ENCODE measurements around the gene CFAP100.

CFAP100 gene

DNA sequence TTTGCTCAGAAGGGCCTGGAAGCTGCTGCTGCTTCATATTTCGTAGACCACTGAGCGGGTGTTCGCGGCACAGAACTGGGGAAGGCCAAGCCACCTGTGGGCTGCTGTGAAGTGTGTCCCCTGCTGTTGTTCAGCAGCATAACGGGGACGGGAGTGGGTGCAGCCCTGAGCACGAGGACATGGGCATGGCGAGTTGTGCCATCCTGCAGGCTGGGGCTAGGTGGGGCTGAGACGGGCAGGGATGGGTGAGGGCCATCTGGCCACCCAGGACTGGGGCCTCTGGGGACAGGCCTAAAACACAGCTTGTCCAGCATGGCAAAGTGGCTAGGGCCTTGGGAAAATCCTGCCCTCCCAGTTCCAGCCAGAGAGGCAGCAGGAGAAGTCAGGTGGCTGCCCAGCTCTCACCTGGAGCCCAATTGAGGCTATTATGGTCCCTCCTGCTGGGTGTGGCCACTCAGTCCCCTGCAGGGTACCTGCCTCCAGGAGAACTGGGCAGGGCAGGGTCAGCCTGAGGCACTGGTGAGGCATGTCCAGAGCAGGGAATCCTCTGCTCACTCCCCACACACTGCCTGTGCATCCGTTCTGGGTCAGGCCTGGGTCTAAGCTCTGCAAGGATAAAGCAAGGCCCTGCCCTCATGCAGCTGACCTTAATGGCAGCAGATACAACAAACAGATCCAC is 29.5 kb downstream of the CFAP100 start:
- DNase-seq = no peak

DNA sequence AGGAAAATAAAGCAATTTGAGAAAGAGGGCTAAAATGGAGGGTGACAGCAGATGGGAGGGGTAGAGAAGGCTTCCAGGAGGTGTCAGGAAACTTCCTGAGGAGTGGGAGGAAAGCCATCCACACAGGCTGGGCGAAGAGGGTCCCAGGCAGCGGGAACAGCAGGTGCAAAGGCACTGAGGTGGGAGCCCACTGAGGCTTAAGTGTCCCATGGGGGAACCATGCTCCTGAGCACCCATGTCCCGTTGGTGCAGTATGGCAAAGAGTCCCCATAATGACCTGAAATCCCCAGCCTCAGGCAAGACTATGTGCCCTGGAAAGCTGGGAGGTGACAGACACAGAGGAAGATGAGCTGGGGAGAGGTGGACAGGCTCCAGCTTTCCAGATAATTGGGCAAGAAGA is 30.0 kb downstream of the CFAP100 start:
- DNase-seq = no peak

DNA sequence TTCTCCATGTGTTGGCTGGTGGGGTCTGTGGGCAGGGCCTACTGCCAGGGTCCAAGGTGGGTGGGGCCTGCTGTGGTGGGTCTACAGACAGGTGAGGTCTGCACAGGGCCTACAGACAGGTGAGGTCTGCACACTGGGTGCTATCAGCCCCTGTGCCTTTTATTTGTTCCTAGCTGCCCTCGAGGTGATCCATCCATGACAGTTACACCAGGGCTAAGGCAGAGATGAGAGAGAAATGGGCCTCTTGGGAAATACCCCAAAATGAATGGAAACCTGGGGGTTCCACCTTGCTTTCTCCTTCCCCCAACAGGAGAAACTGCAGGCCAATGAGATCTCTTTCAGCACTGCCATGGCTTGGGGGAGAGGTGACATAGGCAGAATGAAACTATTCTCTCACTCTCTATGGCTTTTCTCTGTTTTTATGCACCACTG is 36.4 kb downstream of the CFAP100 start:
- peak; percentile 19 for DNase-seq

DNA sequence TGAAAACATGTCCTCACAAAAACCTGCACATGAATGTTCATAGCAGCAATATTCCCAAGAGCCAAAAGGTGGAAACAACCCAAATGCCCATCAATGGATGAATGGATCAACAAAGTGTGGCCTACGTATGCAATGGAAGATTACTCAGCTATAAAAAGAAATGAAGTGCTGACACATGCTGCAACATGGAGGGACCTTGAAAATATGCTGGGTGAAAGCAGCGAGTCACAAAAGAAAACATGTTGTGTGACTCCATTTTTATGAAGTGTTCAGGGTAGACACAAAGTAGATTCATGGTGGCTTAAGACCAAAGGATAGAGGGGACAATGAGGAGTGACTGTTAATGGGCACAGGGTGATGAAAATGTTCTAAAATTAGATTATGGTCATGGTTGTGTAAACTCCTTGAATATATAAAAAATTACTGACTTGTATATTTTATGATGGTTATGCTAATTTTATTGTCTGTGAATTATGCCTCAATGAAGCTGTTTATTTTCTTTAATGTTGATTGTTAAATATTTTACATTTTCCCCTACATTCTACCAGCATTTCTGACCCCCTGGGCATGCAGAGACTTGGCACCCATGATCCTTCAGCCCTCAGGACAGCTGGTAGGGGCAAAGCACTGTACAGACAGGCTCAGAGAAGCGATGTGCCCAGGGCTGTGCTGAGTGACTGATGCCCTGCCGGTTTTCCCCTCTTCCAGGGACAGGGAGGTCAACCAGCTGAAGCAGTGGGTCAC is 37.8 kb downstream of the CFAP100 start:
- no peak for DNase-seq

DNA sequence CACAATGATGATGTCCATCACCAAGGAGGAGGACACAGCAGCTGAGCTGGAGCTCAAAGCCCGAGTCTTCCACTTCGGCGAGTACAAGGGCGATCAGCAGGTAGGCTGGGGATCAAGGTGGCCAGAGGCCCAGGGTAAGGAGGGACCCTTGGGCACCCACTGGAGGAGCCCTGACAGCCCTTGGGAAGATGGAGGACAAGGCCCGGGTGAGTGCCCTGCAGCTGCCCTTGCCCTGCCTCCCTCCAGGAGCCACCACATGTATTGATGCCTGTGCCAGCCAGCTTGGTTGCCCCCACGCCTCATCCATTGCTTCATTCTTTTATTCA is 38.4 kb downstream of the CFAP100 start:
- DNase-seq = peak; percentile 17

DNA sequence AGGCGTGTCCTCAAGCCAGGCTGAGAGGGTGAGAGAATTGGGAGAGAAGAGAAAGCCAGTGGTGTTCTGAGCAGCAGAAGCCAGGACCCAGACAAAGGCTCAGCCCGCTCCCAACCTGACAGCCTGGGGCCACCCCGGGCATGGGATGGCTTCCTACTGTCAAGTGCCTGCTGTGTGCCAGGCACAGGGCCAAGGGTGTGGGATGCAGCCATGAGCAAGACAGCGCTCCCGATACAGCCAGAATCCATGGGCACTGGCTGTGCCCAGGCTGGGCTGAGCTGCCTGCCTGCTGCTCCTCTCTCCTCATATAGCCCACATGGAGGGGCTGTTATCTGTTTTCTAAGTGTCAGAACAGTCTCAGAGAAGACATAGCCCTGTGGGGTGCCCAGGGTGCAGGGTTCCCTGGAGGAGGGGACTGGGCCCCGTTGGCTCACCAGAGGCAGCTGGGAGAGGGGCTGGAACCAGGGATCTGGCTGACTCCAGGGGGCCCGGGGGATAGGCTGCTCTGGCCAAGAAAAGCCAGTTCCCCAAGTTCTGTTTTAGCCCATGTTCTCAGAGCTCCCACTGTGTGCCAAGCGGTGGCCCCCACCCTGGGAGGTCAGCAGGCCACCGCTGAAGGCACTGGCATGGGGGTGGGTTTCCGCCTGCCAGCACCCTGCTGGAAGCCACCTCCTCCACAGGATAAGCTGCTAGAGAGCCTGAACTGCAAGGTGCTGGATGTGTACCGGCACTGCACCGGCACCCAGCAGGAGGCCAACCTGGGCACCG is 39.0 kb downstream of the CFAP100 start:
- DNase-seq = no peak

DNA sequence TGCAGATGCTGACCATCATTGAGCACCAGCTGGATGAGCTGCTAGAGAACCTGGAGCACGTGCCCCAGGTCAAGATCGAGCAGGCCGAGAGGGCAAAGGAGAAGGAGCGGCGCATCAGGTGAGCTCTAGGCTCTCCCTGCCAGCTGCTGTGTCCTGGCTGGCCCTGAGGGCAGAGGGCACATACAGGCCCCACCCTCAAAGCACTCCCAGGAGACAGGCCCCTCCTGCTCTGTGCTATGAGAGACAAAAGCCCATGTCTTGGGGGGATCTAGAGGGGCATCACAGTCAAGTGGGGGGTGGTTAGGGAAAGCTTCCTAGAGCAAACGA is 39.5 kb downstream of the CFAP100 start:
- peak; percentile 11 for DNase-seq

DNA sequence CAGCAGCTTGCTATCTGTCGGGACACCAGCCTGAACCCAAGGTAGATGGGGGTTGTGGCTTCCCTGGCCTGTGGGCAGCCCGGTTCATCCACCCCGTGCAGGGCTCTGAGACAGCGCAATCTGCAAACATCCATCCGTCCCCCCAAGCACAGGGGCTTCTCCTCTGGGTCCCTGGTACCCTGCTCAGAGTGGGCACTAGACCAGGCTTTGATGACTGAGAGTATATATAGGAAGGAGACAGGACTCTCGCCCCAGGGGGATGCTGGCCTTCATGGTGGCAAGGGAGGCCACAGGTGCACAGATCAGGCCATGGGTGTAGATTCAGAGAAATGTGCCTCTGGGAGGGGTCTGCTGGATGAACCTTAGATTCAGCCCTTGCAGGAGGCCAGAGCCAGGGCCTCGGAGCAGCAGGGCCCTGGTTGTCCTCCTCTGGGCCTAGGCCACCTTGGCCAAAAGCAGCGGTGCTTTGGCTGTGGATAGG is 40.3 kb downstream of the CFAP100 start:
- DNase-seq = peak; percentile 17

DNA sequence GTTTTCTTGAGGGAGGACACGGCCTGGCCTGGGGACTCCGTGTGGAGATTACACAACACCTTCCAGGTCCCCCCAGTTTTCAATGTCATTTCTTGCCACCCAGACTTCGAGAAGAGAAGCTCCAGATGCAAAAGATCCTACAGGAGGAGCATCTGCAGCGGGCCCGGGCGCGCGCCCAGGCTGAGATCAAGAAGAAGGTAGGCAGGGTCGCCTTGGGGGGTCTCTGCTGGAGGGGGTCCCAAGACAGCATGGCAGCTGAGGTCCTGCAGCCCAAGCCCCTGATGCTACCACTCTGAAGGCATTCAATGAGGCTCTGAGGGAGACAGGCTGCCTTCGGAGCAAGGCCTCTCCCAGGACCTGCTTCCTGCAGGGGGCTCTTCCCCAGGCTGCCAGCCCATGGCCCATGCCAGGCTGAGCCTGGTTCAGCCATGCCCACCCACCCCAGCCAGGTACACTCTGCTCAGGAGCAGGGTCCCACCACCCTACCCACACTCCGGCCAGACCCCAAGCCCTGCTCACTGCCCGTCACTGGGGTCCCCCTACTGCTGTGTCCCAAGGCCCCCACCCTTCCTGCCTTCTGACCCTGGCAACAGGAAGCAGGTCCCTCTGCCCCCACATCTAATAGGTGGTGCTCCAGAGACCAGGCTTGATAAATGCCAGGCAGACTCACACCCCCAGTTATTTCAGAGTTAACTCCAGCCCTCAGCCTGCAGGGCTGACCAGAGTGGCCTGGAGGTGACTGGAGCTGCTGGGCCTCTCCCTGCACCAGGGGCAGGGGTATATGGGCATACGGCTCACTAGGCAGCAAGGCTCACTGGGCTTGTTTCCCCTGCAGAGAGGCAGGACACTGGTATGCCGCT is 41.0 kb downstream of the CFAP100 start:
- peak; percentile 16 for DNase-seq

DNA sequence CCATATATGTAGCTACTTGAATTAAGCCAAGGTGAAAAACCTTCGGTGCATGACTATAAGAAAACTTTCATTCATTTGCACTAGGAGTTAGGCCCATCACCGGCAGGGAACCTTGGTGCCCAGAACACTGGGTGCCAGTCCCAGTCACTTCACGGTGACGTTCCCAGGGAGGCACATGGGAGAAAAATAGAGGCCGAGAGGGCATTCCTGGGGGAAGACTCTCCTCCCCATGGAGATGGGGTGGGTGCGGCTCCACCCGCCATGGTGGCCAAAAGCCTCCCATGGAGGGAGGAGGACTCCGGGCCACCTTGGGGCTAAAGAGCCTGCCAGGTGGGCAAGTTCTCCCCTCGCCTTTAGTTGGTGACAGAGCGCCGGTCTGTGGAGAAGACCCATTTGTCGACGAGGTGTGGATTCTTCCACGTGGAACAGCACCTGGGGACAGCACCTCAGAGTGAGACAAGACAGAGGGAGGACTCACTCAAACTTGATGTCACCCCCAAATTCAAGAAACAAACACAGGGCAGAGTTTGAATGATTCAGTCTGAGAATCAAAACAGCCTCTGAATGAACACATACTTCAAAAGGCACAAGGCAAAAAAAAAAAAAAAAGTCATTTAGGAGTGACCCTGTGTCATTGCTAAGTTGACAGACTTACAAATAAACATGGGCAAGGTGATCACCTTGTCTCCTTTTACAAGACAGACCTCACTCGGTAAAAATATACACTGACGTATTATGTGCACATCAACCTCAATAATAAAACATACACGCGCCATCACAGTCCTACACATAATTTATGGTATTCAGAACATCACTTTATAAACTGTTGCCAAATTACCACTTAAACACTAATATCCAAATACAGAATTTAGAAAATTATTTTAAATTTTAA is 42.4 kb downstream of the CFAP100 start:
- peak; percentile 10 for DNase-seq

DNA sequence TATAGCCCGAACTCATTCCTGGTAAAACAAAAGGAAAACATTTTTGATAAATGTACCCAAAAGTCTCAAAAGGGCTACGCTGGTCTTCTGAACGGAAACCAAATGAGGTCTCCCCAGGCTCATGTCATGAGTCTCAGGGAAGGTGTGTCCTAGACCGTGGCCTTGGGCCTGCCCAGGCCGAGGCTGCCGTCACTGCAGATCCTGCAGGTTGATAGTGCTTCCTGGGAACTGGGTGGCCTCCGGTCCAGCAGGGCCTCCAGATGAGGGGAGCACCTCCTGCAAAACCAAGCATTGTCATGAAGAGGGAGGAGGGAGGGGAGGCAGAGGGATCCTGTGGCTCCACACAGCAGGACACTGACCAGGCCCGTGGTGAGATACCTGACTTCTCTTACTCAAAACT is 43.5 kb downstream of the CFAP100 start:
- no peak for DNase-seq

DNA sequence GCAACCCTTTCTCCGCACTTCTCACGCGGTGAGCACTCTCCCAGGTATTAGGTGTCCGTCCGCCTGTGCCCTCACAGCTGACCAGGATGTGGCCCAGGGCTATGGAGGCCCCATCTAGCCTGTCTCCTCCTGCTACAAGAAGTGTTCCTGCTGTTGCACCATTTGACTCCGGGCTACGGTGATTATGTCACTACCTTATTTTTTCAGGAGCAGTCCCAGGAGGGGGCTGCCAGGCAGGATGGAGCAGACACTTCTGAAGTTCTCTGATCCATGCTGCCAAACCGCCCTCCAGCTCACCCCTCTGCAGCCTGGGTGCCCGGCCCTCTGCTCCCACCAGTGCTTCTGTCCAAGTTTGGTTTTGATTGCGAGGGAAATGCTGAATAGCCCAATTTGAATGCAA is 44.0 kb downstream of the CFAP100 start:
- DNase-seq = no peak

DNA sequence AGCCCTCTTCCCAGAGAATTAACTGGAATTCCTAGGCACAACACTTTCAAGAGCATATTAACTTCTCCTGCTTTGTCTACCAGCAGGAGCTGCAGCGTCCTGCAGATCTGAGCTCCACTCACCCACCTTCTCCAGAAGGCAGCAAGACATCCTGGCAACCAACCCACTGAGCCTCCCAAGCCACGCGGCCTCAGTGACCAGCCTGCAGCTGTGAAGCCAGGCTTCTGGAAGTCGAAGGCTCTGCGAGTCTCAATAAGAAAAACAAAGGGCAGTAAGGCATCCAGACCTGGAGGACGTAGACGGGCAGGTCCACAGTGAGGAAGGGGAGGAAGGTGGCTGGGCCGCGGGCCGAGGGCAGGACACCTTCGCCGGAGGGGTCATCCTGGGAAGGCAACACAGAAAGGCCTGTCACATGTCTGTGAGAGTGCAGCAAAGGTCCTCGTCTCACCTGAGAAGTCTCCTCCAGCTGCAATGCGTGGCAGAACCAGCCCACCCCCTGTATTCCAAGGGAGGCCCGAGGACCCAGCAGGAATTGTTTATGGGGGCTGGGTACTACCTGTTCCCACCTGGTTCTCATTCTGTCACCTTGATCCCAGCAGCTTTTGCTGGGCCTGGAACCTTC is 44.7 kb downstream of the CFAP100 start:
- DNase-seq = peak; percentile 10

DNA sequence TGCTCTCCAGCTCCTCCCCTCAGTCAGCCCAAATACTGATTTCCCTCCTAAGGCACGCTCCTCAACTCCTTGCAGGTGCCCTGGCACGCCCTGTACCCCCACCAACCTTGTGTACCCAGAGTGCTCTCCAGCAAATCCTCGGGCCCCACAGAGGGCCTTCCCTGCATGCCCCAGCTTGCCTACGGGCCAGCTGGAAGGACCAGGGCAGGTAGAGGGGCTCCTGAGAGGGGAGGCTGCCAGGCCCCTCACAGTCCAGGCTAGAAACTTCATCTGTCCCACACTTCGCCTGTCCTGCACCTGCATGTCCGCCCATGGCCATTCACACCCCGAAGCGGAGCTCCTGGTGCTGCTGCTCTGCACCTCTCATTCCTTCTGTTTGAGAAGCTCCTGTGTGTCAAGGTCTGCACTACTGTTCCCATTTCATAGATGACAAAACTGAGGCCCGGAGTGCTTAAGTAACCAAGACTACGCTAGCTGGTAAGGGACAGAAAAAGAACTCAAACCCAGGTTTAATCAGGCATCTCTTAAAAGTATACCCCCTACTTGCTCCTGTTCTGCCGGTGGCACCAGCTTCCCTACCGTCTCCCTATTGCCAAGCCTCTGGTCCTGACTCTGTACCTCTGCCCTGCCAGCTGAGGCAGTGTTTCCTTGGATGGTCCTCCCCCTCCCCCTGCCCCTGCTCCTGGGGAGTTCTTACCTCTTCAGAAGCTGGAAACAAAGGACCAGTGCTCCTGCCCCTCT is 45.4 kb downstream of the CFAP100 start:
- peak; percentile 4 for DNase-seq

DNA sequence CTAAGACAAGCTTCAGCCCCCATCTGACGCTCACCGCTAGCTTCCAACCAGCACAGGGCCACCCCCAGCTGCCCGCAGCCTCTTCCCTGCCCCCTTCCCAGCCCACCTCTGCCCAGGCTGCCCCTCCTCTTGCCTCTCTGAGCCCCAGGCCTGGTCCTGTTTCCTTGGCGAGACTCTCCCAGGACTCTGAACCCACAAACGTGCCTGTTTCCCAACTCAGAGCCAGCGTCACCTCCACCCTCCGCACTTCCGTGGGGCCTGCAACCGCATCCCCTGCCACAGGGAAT is 45.9 kb downstream of the CFAP100 start:
- no peak for DNase-seq

DNA sequence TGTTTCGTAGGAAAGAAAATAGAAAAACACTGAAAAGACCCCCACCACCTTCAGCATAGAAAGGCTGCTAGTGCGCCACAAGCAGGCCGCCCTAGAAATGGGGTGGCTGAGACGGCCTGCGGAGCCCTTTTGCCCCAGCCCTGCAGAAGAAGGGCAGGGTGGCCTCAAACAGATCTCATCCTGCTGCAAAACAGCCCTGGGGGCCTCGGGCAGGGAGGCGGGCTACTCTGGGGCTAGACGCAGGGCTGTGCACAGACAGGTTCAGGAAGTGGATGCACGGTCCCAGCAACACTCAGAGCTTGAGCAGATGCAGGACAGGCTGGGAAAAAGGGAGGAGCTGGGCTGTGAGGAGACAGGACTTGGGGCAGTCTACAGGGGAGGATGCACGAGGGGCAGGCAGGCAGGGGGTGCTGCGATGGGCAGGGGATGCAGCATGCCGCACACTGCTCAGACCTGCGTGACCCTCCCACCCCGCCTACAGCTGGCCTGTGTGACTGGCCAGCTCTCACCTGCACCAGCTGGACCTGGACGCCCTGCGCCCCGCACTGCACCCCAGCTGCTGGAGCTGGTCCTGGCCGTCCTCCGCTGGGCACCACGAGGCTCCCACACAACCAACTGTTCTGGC is 46.7 kb downstream of the CFAP100 start:
- DNase-seq = no peak

DNA sequence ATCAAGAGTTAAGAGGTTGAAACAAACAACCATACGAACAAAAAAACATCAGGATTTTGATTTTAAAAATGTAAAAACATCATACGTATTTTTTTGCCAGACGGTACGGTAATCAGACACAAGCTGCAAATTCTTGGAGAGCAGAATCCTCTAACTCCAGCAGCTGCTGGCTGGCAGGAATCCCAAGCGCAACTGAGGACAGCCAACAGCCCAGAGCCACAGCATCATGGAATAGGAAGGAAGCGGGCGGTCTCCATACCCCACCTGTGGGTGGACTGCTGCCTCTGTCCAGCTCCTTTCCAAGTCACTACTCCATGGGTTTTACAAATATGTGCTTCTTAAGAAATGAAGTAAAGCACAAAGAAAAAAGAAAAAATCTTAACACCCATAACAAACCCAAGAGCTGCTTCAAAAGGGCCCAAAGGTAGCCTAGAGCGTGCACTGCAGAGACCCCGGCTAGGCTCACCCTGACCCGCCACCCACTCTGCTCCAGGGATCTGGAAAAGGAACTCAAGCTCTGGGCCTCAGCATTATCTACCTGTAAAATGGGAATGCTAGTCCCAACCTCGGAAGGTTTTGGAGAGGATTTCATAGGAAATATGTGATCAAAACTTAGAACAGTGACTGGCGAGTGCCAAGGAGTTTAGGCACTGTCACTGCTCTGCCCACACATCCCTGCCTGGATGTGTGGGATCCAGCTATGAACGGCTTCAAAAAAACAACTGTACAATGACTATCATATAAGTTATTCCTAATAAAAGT is 47.6 kb downstream of the CFAP100 start:
- DNase-seq = no peak

DNA sequence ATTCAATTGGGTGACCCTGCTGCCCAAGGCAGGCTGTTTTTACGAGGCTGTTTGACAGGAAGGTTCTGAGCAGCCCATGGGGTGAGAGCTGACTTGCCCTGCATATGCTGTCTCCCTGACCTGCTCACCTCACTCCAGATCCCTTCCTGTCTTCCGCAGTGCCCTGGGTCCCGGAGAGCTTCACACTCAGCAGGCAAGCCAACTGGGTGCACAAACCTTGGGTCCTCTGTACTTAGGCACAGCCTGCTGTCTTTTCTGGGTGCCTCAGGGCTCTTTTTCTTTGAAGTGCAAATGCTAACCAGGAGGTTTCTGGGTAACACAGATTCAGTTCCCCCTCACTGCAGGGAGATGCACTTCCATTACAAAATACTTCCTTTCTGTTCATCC is 48.1 kb downstream of the CFAP100 start:
- DNase-seq = peak; percentile 17

DNA sequence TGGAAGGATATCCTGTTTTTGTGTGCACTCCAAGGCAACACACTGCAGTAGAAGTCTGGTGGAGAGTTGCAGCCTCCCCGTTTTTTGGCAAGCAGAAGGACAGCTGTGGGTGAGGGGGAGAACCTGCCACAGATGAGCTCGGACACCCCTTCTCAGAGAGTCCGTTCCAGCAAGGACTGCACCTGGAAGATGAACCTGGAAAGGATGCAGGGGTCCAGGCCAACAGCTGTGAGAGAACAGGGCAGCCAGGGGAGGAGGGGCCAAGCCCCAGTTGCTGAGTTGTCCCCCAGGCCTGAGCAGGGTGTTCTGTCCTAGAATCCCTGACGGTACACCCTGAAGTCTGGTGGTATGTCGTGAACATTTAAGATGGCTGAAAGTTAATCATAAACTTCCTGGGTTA is 50.8 kb downstream of the CFAP100 start:
- peak; percentile 7 for DNase-seq

DNA sequence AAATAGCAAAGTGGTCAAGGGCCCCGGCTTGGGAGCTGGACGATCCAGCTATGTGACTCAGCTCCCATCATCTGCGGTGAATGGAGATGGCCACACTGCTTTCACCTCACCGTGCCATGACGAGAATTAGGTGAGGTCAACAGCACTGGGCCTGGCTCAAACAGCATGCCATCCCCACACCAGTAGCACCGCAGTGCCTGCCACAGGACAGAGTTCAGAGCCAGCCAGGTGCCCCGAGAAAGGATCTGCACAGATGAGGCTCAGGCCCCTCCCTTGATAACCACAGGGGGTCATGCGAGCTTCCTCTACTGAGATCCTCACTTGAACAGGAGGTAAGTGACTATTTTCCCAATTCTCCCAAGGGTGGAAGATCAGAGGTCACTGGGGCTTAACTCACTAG is 51.6 kb downstream of the CFAP100 start:
- peak; percentile 19 for DNase-seq
